HG02970 (cell line): ENCODE results near the gene SLC12A4.

Experiments used
- ATAC-seq: cut with Tn5 transposase; IDR thresholded peaks from one replicate; pipeline ENCODE4 v1.9.1; 2021; ENCODE audit warnings: mild to moderate bottlenecking, moderate library complexity, moderate number of reproducible peaks; ENCODE audit not compliant: unreplicated experiment, low FRiP score

Gene SLC12A4

DNA sequence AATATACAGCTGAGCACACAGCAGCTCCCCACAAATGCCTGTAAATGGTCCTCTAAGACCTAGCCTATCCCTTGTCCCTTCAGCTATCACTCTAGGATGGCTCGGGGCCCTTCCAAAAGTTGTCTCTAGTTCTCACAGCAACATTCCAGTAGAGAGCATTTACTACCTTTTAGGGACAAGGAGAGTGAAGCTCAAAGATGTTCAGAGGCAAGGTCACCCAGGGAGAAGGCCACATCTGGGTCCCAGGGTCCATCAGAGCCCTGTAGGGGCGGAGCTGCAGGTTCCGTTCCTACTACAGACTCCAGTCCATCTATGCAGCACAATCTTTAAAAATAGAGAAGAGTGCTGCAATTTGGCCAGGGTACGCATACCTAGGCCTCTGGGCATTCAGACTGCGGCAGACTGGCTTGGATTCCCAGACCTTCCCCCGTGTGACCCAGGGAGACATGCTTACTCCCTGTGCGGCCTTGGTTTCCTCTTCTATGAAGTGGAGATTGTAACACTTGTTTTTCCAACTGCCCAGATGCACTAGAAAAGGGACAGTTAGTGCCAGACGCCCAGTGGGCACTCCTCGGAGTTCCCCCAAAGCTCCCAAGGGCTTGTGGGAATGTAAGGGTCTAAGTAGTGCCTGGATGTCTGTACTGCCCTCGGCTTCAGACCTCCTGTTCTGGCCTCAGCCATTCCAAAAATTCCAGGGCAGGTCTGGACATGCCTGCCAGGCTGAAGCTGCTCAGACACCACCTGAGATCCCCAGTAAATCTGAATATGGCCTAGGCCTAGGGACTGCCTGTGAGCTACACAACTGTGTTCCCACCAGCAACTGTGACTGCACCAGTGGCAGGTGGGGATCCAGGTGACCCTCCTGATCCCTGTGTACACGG is 2.5 kb downstream of the SLC12A4 start:
- no peak for ATAC-seq

DNA sequence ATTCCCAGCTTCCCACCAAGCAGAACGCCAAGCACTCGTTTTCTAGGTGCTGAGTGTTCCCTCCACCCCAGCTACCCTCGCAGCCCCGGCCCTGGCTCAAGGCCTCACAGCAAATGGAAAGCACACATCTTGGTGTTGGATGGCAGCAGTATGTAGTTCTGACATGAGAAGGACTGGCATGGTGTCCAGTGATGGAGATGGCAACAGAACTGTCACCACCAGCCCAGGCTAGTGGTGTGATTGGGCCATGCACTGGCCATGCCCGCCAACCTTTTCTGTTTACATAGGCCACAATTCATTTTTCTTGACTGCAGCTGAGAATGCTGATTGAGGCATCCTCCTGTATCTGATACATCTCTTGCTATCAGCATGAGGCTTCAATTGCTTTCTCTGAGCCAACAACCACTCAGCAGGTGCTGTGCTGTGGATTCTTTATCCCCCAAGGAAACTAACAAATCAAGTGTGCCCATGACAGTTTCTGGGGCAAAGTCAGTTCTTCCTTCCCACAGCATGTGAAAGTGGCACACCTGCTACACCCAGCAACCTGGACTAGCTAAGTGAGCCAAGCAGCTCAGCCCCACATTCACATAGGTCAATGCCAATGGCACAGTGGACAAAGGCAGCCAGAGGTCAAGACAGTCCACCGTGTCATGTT is 3.8 kb downstream of the SLC12A4 start:
- no peak for ATAC-seq

DNA sequence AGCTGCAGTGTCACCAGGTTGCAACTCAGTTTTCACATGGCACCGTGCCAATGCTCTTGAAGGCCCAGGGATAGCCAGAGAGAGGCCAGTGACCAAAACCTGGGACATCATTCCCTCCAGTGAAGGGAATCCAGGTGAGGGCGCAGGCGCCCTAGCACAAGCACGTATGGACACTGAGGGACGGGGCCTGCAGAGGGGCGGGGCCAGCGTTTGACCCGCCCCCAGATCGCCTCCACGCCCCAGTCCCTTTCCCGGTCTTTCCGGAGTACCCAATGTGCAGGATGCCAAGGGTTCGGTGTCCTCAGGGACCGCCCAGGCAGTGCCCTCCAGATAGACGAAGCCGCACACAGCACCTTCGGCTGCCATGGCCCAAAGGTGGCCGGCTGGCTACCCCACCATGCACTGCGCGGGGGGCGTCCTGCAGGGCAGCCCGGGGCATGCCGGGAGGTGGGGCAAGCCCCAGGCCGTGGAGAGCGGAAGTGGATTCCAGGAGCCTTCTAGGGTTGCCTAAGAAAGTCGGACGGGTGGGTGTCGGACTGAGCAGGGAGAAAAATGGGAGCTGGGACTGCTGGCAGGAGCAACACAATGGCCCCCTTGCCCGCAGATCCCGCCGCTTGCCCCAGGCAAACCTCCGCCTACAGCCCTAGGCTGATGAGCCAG is 4.6 kb downstream of the SLC12A4 start:
- ATAC-seq = no peak

DNA sequence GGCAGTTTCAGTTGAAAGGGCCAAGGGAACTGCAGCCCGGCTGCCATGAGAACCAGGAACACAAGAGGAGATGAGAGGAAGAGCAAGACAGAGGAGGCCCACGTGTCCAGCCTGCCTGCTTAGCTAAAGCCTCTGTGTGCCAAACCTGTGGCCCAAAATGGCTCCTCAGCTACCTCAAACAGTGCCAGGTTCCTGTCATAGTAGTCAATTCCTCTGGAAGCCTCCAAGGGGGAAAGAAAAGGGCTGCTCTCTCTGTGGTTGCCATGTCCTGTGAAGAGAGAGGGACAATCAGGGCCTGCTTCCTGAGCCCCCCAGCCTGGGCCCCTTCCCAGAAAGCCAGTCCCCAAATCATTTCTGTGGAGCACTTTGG is 5.2 kb downstream of the SLC12A4 start:
- ATAC-seq = no peak

DNA sequence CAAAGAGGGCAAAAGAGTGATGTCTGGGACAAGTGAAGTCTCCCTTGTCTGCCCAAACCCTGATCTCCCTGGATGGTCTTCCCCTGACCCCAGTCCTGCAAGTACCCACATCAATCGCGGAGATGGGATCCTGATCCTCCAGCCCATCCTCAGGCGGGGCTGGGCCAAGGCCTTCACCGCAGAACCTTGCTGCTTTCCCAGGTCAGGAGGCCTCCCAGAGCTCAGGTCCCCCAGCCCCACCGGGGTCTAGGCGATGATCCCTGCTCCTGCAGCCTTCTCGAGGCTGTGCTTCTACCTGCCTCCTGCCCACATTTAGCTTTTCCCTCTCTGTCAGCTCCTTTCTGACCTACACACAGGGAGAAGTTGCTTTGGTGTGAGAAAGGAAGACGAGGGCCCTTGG is 6.3 kb downstream of the SLC12A4 start:
- no peak for ATAC-seq

DNA sequence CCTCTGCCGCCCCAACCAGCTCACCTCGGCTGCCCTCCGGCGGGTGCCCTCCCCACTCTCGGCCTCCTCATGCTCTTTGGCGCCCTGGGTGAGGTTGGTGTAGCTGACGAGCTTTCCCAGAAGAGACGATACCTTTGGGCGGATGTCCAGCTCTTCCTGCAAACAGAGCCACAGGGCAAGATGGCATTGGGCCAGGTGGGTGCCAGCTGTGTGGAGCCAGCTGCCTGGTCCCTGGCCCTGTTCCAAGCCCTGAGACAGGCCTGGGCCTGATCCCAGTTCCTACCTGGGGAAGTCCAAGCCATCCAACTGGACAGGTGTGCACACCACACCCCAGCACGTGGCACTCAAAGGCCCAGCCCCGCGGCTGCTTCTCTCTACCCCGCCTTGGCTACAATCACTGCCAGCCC is 6.9 kb downstream of the SLC12A4 start:
- no peak for ATAC-seq

DNA sequence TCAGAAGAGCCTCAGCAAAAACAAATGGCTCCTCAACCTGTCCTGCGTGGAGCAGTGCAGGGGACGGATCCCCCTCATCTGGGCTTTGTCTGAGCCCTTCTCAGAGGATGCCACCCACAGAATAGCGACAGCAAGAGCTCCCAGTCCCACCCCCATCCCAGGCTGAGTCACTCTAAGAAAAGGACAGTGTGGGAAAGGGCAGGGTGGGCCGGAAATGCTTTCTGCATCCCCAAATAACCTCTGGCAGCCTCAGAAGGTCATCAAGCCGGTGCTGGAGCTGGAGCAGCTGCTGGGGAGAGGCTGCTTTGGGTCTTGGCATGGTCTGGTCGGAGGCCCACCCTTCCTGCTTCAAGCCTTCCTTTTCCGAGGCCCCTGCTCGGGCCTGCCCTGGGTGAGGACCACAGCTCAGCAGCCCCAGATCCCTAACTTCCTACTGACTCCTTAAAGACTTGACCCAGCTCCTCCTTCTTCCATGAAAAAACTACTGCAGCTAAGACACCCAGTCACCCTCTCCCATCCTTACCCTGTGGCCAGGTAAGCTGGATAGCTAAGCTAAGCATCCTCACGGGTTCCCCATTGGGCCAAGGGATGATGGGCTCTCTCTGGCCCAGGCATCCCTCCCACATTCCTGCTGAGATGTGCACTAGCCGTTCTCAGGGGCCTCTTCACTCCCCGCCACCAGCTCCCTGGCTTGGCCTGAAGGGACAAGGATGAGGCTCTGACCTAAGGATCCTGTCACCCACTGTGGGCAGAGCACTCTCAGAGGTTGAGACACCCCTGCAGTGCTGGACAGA is 8.7 kb downstream of the SLC12A4 start:
- no peak for ATAC-seq

DNA sequence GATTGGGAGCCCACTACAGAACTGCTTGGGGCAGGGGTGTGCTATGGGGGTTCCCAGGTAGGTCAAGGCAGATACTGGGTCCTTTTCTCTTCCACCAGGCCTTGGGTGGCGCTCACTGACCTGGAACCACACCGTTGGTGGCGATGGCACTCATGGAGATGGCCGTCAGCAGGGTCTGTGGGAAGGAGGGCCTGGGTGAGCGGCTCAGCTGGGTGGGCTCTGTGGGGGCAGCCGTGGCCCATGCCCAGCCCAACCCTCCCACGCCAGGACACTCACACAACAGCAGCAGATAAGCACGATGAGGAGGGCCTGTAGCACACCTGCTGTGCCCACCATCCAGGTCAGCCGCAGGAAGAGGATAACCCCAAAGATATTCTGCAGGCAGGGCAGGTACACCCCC is 10.8 kb downstream of the SLC12A4 start:
- no peak for ATAC-seq

DNA sequence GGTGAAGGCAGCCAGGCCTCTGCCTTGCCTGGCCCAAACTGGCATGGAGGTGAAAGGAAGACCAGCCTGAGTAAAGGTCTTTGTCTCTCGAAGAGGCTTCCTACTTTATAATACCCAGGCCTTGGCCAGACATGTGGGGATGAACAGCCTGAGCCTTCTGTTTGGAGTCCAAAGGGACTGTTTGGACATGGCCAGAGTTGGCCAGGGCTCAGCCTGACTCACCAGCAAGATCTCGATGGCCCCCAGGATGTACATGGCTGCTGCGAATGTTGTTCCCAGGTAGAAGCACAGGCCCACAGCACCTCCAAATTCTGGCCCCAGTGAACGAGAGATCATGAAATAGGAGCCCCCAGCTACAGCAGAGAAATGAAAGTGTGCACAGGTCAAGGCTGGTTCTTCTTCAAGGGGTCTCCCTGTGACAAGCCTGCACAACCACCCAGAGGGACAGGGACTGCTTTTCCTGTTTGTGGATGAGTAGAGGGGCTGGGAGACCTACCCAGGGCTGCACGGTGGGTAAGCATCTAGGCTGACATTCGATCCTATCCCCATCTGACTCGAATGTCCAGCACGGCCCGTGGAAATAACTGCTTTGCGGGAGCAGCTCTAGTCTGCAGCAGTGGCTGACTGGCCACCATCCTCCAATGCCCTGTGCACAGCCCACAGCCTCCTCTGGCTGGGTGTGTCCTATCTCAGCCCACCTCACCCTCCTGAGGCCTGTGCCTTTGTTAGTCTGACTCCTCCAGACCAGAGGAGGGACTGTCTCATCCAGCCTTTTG is 13.8 kb downstream of the SLC12A4 start:
- no peak for ATAC-seq

DNA sequence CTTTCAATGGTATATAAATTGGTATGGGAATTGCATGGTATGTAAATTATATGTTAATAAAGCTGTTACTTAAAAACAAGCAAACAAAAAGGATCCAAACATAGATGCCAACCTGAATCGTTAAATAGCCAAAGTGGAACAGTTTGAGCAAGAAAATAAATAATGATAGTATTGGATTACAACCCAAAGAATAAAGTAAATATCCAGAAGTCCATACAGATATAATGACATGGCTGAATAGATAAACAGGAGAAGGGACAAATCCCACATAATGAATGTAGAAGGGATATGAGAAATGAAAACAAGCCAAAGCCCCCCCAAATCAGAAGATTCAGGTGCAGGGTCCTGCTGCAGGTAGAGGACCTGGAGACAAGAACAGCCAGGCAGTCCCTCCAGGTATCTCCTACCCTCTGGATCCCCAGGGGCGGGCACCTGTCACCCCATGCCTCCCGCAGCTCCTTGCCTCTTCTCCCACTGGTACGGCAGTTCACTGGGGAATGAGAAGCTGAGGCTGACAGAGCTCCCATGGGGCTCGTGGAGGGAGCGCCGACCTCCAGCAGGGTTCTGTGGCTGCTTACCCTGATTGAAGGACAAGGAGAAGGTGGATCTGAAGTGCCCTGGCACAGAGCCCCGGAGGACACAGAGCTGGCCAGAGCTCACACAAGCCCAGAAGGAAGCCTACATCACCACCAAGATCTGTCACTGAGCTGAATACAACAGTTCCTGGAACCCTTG is 14.6 kb downstream of the SLC12A4 start:
- no peak for ATAC-seq

DNA sequence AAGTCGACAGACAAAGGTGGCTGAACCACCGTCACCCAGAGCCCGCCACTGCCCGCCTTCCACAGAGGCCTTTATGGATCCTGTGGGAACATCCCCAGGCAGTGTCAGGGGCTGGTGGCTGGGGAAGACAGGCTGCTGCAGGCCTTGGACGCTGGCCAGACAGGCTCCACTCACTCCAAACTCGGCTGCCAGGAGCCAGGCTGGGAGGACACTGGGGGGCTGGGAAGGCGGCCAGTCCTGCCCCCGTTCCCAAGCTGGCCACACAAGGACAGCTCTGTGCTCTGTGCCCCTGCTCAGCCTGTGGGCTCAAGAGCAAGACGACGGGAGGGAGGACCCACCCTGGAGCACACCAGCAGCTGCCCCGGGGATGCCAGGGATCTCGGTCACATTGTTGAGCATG is 17.0 kb downstream of the SLC12A4 start:
- no peak for ATAC-seq

DNA sequence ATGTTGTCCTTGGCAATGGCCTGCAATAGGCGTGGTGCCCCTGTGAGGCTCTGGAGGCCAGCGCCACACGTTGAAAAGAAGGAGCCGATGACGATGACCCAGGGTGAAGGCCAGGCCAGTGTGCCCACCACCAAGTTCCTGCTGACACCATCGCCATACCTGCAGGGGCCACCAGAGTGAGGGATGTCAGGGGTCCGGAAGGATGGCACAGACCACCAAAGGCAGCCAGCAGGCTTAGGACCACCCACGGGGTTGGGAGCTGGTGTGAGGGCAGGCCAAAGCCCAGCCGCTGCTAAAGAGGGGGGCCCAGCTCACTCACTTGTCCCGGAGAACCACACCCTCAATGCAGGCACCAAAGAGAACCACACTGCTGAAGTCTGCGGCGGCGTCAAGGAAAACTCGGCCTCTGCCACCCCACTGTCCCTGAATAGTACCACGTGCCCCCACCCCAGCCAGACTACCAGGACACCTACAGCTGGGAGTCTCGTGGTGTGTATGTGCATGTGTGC is 18.0 kb downstream of the SLC12A4 start:
- ATAC-seq = no peak

DNA sequence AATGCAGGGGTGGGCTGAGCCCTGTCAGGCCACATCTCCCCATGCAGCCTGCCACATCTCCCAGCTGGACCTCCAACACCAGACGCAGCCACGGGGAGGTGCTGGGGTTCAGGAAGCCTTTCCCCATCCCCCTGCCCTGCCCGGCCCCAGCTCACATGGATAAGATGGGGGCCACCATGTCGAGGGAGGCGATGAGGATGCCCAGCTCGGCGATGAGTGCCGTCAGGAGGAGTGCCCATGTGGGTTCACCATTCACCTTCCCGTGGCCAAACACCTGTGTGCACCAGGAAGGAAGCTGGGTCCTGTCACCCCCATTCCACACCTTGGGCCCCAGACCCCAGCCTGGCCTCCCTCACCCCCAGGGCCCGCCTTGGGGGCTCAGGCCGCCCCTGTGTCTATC is 18.8 kb downstream of the SLC12A4 start:
- no peak for ATAC-seq

DNA sequence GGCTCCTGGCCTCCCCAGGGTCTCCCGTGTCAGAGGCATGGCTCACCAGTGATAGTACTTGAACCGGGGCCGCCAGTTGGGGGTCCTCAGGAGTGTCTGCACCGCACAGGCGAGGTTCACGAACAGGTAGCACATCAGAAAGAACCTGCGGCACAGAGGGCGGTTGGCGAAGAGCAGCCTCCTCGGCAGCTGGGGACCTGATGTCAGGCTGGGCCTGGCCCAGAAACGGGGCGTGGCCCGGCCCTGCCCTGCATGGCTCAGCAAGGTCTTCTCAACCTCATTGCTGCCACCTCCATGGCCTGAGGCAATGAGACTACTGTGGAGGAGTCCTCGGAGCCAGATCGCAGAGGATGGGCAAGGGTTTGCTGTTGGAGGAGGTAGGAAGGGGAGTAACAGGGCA is 20.4 kb downstream of the SLC12A4 start:
- ATAC-seq = no peak

DNA sequence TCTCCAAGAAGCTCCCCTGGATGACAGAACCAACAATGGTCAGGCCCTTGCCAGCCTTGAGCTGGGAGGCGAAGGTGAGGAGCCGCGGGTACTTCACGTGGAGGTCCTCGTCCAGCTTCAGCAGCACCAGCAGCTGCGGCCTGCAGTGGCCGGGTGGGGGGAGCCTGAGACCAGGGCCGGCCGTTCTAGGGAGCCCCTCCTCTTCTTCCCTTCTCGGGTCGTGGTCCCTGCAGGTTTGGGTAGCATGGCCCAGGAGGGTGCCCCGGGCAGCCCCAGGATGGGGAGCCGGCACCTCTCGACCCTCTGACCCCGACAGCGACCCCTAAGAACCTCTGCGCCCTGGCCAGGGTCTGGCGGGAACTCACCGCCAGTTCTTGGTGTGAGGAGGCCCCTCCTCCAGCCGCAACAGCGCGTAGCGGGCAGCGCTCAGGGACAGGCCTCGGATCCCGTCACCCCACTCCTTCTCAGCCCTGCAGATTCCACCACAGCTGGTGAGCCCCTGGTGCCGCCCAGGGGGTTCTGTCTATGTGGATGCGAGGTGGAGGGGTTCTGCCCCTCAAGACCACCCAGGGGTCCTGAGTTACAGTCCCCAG is 21.4 kb downstream of the SLC12A4 start:
- ATAC-seq = no peak

DNA sequence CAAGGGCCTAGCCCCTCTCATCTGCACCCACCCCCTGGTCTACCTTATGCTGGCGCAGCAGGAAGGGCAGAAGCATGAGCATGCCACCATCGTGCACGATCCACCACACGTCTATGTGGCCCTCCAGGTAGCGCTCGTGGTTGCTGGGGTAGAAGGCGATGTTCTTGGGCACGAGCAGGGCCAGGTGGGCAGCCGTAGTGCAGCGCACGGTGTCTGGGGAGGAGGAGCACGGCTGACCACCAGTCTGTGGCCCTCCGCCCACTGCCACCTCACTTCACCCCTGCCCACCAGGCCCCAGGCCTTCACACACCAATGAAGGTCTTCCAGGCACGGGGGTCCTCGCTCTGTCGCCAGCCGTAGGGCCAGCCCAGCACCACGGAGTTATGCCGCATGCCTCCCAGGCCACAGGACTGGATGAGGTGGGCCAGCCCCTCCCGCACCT is 22.3 kb downstream of the SLC12A4 start:
- ATAC-seq = no peak

DNA sequence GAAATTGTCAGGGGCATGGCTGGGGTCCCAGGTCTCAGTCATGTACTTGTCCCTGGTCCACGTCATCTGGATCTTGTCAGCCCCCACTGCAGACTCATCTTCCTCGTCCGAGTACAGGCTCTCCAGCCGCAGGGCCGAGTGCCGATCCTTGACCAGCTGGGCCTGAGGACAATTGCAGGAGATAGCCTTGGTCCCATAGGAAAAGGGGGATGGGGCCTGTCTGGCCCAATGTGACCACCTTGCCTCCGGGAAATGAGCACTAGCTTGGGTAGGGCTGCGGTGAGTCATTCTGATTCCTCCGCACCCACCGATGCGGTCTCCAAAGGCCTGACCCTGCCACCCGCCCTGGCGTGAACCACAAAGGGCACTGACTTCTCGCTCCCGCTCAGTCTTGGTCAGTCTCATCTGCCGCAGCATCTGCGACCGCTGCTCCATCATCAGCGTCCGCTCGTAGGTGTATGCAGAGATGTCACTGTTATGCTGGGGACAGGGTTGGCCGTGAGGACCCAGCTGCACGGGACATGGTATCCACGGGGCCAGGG is 23.0 kb downstream of the SLC12A4 start:
- ATAC-seq = no peak

DNA sequence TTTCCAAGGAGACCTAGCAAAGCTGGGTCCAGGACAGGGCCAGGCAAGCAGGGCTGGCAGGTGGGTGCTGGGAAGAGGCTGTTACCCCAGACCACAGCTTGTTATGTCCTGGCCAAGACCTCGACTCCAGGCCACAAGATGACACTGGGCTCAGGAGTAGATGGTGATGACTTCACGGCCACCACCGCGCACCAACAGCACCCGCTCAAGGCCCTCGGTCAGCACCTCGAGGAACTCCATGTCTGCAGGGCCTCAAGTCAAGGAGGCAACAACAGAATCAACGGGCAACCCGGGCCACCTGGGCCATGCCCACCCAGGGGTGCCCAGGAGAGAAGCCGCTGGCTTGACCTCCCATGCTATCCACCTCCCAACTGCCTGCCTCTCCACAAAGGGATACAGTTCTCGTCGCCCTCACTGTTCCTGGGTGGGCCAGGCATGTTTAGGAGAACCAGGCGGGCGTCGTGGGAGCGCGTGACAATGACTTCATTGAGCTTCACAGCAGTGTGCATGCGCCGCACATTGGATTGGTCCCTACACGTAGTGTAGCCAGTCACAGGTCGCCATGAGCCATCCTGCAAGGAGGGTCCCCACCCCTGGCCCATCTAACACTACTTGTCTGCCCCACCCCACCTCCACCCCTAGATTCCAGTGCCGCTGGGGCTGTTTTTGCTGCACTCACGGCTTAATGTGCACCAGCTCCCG is 23.6 kb downstream of the SLC12A4 start:
- ATAC-seq = no peak
